NCI-H748 treated with DMSO at 0.1 percent for 48 hours (cell line): Measurements from ENCODE around the gene C1orf50.
"Not testable (repeated sequence)": the region's sequence is repeated elsewhere in the genome, so short reads cannot be mapped to it uniquely, and the experiment has no call there.

Source experiments
- DNase-seq: peaks from one replicate; lab custom pipeline; 2025; lab: John Stamatoyannopoulos, UW

C1orf50 gene

DNA sequence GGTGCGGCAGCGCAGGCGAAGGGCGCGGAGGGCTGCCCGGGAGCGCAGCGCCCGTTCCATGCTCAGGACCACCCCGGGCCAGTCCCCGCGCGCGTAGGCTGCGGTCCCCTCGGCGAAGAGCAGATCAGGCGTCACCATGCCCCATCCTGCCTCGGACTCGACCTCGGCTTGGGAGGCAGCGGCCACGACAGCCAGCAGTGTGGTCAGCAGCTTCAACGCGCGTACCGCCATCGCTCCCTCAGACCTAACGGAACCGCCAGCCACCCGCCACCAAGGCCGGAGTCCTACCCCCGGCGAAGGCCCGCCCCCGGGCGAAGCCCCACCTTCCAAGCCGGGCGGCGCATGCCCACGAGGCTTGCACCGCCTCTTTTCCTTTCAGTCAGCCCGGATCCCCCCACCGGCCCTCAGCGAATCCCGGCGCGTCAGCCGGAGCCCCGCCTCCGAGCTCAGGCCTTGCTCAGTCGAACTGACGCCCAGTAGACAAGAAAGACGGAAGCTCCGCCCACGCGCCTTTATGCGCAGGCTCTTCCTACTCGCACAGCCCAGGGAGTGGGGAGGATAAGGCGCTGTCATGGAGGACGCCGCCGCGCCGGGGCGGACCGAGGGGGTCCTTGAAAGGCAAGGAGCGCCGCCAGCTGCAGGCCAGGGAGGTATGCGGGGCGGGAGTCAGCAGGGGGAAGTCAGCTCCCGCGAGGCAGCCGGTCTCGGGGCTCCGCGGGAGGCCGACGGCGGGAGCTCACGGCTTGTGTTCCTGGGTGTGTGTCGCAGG, at the start of gene C1orf50, which contains the start of gene P3H1:
Gene C1orf50, plus strand, starts transcription at position 509 of the 769 bp plus-strand sequence. Its CDS starts 63 bp downstream, at position 572.
Gene P3H1, minus strand, starts transcription at position 288 of the 769 bp plus-strand sequence. Its CDS starts 57 bp downstream, at position 231.
- peak; percentile 100 for DNase-seq

GRCh38 chr1:42720868-42721267, 46.2 kb upstream of the C1orf50 start:
- no peak for DNase-seq

DNA sequence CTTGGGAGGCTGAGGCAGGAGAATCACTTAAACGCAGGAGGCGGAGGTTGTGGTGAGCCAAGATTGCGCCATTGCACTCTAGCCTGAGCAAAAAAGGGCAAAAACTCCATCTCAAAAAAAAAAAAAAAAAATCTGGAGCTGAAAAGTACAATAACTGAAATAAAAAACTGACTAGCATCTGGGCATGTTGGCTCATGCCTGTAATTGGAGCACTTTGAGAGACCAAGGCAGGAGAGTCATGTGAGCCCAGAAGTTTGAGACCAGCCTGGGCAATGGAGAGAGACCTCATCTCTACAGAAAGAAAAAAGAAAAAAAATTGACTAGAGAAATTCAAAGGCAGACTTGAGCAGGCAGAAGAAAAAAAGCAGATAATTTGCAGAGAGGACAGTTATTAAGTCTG, 45.1 kb upstream of the C1orf50 start:
- no peak for DNase-seq

DNA sequence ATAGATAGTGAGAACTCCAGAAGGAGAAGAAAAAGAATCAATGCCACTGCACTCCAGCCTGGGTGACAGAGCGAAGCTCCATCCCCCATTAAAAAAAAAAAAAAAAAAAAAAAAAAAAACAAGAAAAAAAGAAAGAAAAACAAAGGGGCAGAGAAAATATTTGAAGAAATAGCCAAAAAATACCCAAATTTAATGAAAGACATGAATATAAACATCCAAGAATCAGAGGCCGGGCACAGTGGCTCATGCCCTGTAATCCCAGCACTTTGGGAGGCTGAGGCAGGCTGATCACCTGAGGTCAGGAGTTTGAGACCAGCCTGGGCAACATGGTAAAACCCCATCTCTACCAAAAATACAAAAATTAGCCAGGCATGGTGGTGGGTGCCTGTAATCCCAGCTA, 44.6 kb upstream of the C1orf50 start:
- DNase-seq: not testable (repeated sequence)

GRCh38 chr1:42723511-42723910, 43.5 kb upstream of the C1orf50 start:
- DNase-seq: no peak

DNA sequence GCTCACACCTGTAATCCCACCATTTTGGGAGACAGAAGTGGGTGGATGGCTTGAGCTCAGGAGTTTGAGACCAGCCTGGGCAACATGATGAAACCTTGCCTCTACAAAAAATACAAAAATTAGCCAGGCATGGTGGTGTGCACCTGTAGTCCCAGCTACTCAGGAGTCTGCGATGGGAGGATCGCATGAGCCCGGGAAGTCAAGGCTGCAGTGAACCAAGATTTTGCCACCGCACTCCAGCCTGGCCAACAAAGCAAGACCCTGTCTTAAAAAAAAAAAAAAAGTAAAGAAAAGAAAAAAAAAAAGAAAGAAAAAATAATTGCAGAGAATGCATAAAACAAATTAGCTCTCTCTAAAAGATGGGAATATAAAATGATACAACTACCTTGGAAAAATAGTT, 41.2 kb upstream of the C1orf50 start:
- DNase-seq: not testable (repeated sequence)

GRCh38 chr1:42730002-42730401, 37.0 kb upstream of the C1orf50 start:
- DNase-seq: no peak

DNA sequence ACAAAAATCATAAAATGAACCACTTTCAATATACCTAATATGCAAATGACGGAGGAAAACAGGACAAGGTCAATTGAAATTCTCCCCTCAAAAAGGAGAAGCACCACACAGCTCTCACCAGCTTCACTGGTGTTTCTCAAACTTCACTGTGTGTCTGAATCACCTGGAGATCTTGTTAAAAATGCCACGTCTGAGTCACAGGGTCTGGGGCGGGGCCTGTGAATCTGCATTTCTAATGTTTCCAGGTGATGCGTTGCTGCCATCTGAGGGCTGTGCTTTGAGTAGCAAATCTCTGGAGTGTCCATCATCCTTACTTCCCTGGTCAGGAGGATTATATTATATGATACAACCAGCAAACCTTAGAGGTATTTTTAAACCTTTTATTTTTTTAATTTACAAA, 36.1 kb upstream of the C1orf50 start:
- DNase-seq: peak; percentile 87

- DNase-seq: no peak
Observed at GRCh38 chr1:42731585-42731984, 35.5 kb upstream of the C1orf50 start.

DNA sequence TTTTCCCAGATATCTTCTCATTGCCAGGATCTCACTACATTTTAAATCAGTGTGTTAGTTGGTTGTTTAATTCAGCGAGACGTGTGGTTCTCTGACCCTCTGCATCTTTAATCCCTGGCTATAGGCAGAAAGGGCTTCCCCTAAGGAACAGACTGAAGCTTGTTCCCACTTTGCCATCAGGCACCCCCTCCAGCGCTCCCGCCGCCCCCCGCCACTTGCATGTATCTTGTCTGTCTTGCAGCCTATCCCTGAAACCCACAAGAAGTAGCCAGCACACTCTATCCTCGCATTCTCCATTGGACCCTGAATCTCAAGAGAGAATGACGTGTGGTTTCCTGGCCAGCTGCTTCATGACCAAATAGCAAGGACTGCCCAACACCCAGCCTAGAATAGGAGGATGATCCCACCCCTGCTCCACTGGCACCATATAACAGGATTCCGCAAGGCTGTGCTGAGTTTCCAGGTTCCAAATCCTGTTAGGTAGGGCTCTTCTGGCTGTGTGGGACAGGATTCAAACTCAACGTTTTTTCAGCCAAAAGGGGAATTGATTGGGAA, 34.8 kb upstream of the C1orf50 start:
- no peak for DNase-seq

GRCh38 chr1:42733415-42734200, 33.4 kb upstream of the C1orf50 start:
- no peak for DNase-seq

GRCh38 chr1:42734201-42735035, 32.6 kb upstream of the C1orf50 start:
- DNase-seq: no peak

GRCh38 chr1:42735056-42735455, 32.0 kb upstream of the C1orf50 start:
- DNase-seq: no peak

DNA sequence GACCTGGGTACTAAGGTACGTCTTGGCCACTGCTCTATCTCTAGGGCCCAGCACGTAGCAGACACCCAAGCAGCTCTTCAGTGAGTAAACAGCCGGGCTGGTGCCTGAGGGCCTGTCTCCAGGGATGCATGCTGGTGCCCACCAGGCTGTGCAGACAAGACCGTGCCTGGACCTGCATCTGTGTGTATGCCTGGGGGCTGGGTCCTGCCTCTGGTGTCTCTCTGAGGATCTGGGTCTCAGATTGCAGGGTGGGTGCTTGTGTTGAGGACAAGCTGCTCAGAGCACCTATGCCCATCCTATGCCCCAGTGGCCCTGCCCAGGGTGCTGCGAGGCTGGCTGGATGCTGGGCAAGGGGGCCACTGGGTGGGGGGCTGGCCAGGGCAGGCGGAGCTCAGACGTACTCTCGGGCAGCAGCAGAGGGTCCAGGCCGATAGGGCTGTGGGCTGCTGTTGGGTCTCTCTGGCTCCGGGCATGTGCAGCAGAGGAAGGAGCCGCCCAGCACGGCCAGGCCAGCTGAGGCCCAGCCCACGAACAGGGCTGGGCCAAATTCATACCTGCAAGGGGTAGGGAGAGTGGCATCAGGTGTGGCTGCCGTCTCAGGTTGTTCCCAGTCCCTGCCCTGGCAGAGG, 31.5 kb upstream of the C1orf50 start:
- no peak for DNase-seq

DNA sequence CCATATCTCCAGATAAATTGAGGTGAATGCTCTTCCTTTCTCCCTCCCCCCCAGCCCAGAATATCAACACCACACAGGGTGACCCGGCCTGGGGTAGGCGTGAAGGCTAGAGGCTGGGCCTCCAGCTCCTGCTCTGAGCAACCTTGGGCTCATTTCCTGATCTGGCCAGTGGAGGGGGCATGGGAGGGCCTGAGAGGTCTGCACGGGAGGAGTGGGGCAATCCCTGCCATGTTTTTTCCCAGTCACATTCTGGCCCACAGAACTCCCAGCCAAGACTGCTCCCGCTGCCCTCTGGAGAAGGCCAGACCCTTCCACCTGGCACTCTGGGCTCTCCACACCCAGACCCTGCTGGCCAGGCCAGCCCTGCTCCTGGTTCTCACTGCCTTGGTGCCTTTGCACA, 30.9 kb upstream of the C1orf50 start:
- DNase-seq: no peak

GRCh38 chr1:42736571-42737200, 30.4 kb upstream of the C1orf50 start:
- DNase-seq: no peak

DNA sequence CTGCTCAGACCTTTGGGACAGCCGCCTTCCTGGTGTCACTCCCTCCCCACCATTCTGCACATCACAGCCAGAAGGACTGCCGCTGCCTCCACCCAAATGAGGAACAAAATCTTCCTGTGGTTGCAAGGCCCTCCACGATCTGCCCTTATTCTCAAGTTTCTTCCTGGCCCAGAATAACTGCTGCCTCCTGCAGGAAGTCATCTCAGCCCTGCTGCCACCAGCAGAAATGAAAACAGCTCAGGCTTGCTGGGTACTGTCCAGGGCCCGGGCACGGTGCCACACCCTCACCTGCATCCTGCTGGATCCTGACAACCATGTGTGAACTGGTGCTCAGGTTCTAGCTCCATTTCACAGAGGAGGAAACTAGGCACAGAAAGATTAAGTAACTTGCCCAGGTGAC, 29.8 kb upstream of the C1orf50 start:
- DNase-seq: no peak

DNA sequence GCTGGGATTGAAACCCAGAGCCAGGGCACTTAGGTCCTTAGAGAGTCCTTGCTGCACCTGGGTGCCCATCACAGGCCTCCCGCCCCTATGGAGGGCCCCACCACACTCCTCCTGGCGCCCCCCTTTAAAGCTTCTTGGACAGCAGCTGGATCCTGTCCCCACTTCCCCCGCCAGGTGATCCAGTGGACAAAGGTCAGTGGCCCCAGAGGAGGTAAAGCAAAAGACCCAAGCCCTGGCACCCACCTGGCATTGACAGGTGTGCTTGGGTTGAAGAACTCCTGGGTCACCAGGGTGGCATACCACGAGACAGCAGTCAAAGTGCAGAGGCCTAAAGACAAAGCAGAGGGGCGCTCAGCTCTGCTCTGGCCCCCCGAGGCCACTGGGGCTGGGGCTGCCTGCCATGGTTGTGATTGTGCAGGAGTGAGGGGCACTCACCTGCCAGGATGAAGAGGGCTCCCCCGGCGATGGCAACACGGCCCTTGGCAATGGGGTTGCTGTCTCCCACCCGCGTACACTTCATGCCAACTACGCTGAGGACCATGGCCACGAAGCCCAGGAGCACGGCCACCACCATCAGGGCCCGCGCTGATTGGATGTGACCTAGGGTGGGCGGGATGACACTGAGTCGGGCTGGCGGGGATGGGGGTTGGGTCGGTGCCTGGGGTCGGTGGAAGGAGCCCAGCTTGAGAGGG, 28.9 kb upstream of the C1orf50 start:
- no peak for DNase-seq

GRCh38 chr1:42738678-42739226, 28.3 kb upstream of the C1orf50 start:
- no peak for DNase-seq
